Measurements from ENCODE around the gene CLUH.

CLUH gene

GRCh38 chr17:2718150-2718938, 6.8 kb upstream of the CLUH start:
- DNase-seq (ENCODE audit: low spot score) = peak; percentile 14

- DNase-seq (ENCODE audit: low spot score) = no peak
Measured at GRCh38 chr17:2716649-2717048, 5.1 kb upstream of the CLUH start.

- DNase-seq (ENCODE audit: low spot score) = no peak
Measured at GRCh38 chr17:2713881-2714280, 2.3 kb upstream of the CLUH start.

DNA sequence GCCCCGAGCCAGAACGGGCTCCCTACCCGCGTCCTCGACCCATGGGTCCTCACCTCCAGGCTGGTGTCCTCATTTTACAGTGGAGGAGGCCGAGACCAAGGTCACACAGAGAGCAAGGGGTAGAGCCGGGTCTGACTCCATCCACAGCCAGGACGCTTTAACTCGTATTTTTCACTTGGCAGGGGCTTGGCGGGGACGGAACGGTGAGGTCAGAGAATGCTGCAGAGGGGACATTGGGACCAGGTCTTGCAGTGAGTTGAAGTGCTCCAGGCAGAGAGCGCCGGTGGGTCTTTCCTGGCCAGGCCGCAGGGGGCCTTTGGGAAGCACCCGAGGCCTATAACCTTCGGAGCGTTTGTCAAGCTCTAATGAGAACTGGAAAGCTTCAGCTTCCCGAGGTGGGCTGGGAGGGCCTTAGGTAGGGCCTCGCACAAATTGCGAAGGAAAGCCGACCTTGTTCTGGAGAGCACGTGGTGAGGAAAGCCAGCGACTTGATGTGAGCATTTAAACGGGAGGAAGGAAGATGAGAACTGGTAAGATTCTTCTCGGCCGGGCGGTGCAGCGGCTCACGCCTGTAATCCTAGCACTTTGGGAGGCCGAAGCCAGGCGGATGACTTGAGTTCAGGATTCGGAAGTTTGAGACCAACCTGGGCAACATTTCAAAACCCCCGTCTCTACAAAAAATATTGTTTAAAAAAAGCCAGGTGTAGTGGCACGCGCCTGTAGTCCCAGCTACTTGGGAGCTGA, 908 bp upstream of the CLUH start:
- DNase-seq (ENCODE audit: low spot score) = no peak

GRCh38 chr17:2710803-2711607, 559 bp downstream of the CLUH start:
- DNase-seq (ENCODE audit: low spot score) = peak; percentile 7

DNA sequence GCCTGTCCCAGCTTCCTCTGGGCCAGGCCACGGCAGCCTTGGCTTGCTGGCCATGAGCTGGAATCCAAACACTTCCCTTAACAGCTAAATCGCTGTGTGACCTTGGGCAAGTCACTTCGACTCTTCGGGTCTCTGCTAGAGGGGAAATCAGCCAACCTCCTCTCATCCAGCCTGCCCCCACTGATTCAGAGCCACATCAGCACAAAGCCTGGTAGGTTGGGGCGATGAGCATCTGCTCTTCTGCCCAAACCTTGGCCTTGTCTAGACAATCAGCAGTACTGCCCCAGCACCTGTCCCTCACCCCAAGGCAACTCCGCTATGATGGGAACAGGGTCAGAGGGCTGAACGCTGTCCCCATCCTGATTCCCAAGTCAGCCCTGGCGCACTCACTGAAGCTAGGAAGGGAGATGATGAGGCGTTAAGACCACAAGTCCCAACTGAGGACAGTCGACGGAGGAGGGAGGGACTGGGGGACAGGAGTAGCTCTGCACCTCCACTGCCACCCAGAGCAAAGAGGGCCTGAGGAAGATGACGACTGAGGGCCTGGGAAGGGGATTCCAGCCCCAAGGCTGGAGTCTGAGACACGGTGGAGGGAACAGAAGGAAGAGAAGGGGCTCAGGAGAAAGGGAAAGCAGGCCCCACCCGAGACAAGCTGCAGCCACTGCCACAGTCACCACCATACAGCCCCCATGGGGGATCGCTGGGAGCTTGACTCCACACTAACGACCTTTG, 1.3 kb downstream of the CLUH start:
- DNase-seq (ENCODE audit: low spot score) = no peak

- peak; percentile 58 for DNase-seq (ENCODE audit: low spot score)
Measured at GRCh38 chr17:2709183-2709661, 2.3 kb downstream of the CLUH start.

GRCh38 chr17:2708585-2709182, 2.9 kb downstream of the CLUH start:
- no peak for DNase-seq (ENCODE audit: low spot score)

- no peak for DNase-seq (ENCODE audit: low spot score)
Measured at GRCh38 chr17:2707721-2708584, 3.6 kb downstream of the CLUH start.

GRCh38 chr17:2706911-2707510, 4.6 kb downstream of the CLUH start:
- DNase-seq (ENCODE audit: low spot score) = no peak

GRCh38 chr17:2705888-2706795, 5.4 kb downstream of the CLUH start:
- no peak for DNase-seq (ENCODE audit: low spot score)

GRCh38 chr17:2705263-2705662, 6.3 kb downstream of the CLUH start:
- DNase-seq (ENCODE audit: low spot score) = no peak

DNA sequence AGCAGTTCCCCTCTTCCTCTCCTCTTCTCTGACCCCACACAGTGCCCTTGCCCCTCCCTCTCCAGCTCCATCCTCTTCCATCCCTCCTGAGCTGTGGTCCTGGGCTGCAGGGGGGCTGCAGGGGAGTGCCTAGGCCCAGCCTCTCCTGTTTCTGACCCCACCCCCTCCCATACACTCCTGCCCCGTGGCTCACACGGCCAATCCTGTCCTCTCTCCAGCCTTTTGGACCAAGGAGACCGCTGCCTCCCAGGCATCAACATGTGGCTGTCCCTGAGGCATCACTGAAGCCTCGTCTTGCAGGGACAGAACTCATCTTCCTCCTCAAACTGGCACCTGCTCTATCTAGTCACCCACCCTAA, 6.7 kb downstream of the CLUH start:
- DNase-seq (ENCODE audit: low spot score) = no peak

DNA sequence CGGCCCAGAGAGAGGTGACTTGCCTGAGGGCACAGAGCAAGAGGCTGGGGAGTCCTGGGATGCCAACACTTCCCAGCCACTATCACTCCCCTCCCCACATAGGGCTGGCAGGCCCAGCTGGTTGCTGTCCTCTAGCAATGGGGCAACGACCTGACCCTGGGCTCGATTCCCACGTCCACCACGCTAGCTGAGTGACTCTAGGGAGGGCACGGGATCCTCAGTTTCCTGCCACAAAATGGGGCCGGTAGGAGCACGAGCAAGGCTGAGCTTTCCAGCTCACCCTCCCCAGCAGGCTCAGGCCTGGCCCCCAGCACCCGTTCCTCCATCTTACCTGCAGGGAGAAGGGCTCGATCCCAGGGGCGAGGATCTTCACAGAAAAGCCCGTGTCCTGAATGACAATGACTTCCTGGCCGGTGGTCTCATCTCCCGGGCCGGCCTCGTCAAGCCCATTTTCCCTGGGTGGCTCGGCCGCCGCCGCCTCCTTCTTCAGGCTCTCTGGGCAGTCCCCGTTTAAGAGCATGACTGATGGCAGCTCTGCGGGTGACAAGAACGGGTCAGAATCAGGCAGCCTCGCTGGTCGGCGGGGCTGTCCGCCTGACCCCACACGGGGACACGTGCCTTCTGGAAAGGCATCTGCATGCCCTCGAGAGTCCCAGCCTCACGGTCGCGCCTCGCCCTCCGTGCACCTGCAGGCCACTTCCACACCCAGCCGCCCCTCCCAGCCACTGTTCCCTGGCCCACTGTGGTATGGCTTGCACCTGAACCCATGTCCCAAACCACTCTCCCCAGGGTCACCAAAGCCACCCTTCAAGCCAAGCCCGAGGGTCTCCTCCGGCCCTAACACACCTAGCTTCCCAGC, 7.3 kb downstream of the CLUH start:
- no peak for DNase-seq (ENCODE audit: low spot score)

- DNase-seq (ENCODE audit: low spot score) = no peak
Measured at GRCh38 chr17:2703606-2704005, 8.0 kb downstream of the CLUH start.

- no peak for DNase-seq (ENCODE audit: low spot score)
Measured at GRCh38 chr17:2703181-2703580, 8.4 kb downstream of the CLUH start.

GRCh38 chr17:2701996-2702741, 9.4 kb downstream of the CLUH start:
- DNase-seq (ENCODE audit: low spot score) = no peak
